ENCODE measurements around the gene ATXN7L1.

Gene ATXN7L1

GRCh38 chr7:105666324-105666723, 210.1 kb downstream of the ATXN7L1 start:
- no peaks in the 10 kb centered on the region for H3K27me3 ChIP-seq (ENCODE audit: control insufficient read depth in 2 of 2, insufficient read depth in 2 of 2, low read length in 2 of 2)
- H3K36me3 ChIP-seq (ENCODE audit: control insufficient read depth in 2 of 2, insufficient read depth in 2 of 2, low read length in 2 of 2) = peaks cover 10 to 13% of the 10 kb centered on the region in 2 donors
- no peaks in the 10 kb centered on the region for H3K4me1 ChIP-seq (ENCODE audit: control insufficient read depth in 2 of 2, insufficient read depth in 2 of 2, low read length in 2 of 2)
- H3K4me3 ChIP-seq (ENCODE audit: low read length in 2 of 2) = no peak overlapping the region
- H3K27ac ChIP-seq (ENCODE audit: low read depth in 2 of 2, low read length in 2 of 2) = no peak overlapping the region
- no peak overlapping the region for H3K9ac ChIP-seq (ENCODE audit: low read depth in 1 of 2, low read length in 2 of 2)
- H3K9me3 ChIP-seq (ENCODE audit: control insufficient read depth in 2 of 2, low read length in 2 of 2) = no peaks in the 10 kb centered on the region

- Histone ChIP-seq H3K9ac (ENCODE audit: low read depth in 1 of 2, low read length in 2 of 2) (no peak overlapping the region), H3K27me3 (ENCODE audit: control insufficient read depth in 2 of 2, insufficient read depth in 2 of 2, low read length in 2 of 2) (no peaks in the 10 kb centered on the region), H3K4me1 (ENCODE audit: control insufficient read depth in 2 of 2, insufficient read depth in 2 of 2, low read length in 2 of 2) (no peaks in the 10 kb centered on the region), H3K9me3 (ENCODE audit: control insufficient read depth in 2 of 2, low read length in 2 of 2) (no peaks in the 10 kb centered on the region), H3K4me3 (ENCODE audit: low read length in 2 of 2) (no peak overlapping the region), H3K27ac (ENCODE audit: low read depth in 2 of 2, low read length in 2 of 2) (no peak overlapping the region), H3K36me3 (ENCODE audit: control insufficient read depth in 2 of 2, insufficient read depth in 2 of 2, low read length in 2 of 2) (peaks cover 14 to 15% of the 10 kb centered on the region in 2 donors)
Observed at GRCh38 chr7:105665684-105666083, 210.7 kb downstream of the ATXN7L1 start.

- no peaks in the 10 kb centered on the region for H3K27me3 ChIP-seq (ENCODE audit: control insufficient read depth in 2 of 2, insufficient read depth in 2 of 2, low read length in 2 of 2)
- H3K36me3 ChIP-seq (ENCODE audit: control insufficient read depth in 2 of 2, insufficient read depth in 2 of 2, low read length in 2 of 2) = peaks cover 14 to 15% of the 10 kb centered on the region in 2 donors
- H3K4me1 ChIP-seq (ENCODE audit: control insufficient read depth in 2 of 2, insufficient read depth in 2 of 2, low read length in 2 of 2) = no peaks in the 10 kb centered on the region
- no peak overlapping the region for H3K9ac ChIP-seq (ENCODE audit: low read depth in 1 of 2, low read length in 2 of 2)
- no peaks in the 10 kb centered on the region for H3K9me3 ChIP-seq (ENCODE audit: control insufficient read depth in 2 of 2, low read length in 2 of 2)
- no peak overlapping the region for H3K27ac ChIP-seq (ENCODE audit: low read depth in 2 of 2, low read length in 2 of 2)
- no peak overlapping the region for H3K4me3 ChIP-seq (ENCODE audit: low read length in 2 of 2)
Observed at GRCh38 chr7:105664816-105665525, 211.4 kb downstream of the ATXN7L1 start.

GRCh38 chr7:105662998-105663397, 213.4 kb downstream of the ATXN7L1 start:
- peaks cover 15 to 17% of the 10 kb centered on the region in 2 donors for H3K36me3 ChIP-seq (ENCODE audit: control insufficient read depth in 2 of 2, insufficient read depth in 2 of 2, low read length in 2 of 2)
- H3K9ac ChIP-seq (ENCODE audit: low read depth in 1 of 2, low read length in 2 of 2) = no peak overlapping the region
- H3K9me3 ChIP-seq (ENCODE audit: control insufficient read depth in 2 of 2, low read length in 2 of 2) = no peaks in the 10 kb centered on the region
- H3K4me1 ChIP-seq (ENCODE audit: control insufficient read depth in 2 of 2, insufficient read depth in 2 of 2, low read length in 2 of 2) = no peaks in the 10 kb centered on the region
- no peak overlapping the region for H3K27ac ChIP-seq (ENCODE audit: low read depth in 2 of 2, low read length in 2 of 2)
- no peak overlapping the region for H3K4me3 ChIP-seq (ENCODE audit: low read length in 2 of 2)
- H3K27me3 ChIP-seq (ENCODE audit: control insufficient read depth in 2 of 2, insufficient read depth in 2 of 2, low read length in 2 of 2) = no peaks in the 10 kb centered on the region

GRCh38 chr7:105661625-105662024, 214.8 kb downstream of the ATXN7L1 start:
- Histone ChIP-seq H3K4me1 (ENCODE audit: control insufficient read depth in 2 of 2, insufficient read depth in 2 of 2, low read length in 2 of 2) (no peaks in the 10 kb centered on the region), H3K27me3 (ENCODE audit: control insufficient read depth in 2 of 2, insufficient read depth in 2 of 2, low read length in 2 of 2) (no peaks in the 10 kb centered on the region), H3K9me3 (ENCODE audit: control insufficient read depth in 2 of 2, low read length in 2 of 2) (no peaks in the 10 kb centered on the region), H3K4me3 (ENCODE audit: low read length in 2 of 2) (no peak overlapping the region), H3K9ac (ENCODE audit: low read depth in 1 of 2, low read length in 2 of 2) (no peak overlapping the region), H3K27ac (ENCODE audit: low read depth in 2 of 2, low read length in 2 of 2) (no peak overlapping the region), H3K36me3 (ENCODE audit: control insufficient read depth in 2 of 2, insufficient read depth in 2 of 2, low read length in 2 of 2) (peaks cover 15 to 17% of the 10 kb centered on the region in 2 donors)

- Histone ChIP-seq H3K36me3 (ENCODE audit: control insufficient read depth in 2 of 2, insufficient read depth in 2 of 2, low read length in 2 of 2) (peaks cover 5 to 8% of the 10 kb centered on the region in 2 donors), H3K27ac (ENCODE audit: low read depth in 2 of 2, low read length in 2 of 2) (no peak overlapping the region), H3K9me3 (ENCODE audit: control insufficient read depth in 2 of 2, low read length in 2 of 2) (no peaks in the 10 kb centered on the region)
Observed at GRCh38 chr7:105656922-105657521, 219.4 kb downstream of the ATXN7L1 start.

GRCh38 chr7:105655500-105656380, 220.7 kb downstream of the ATXN7L1 start:
- Histone ChIP-seq H3K4me1 (ENCODE audit: control insufficient read depth in 2 of 2, insufficient read depth in 2 of 2, low read length in 2 of 2) (peaks cover 0 to 2% of the 10 kb centered on the region in 2 donors), H3K9me3 (ENCODE audit: control insufficient read depth in 2 of 2, low read length in 2 of 2) (no peaks in the 10 kb centered on the region), H3K36me3 (ENCODE audit: control insufficient read depth in 2 of 2, insufficient read depth in 2 of 2, low read length in 2 of 2) (peaks cover 3 to 8% of the 10 kb centered on the region in 2 donors), H3K9ac (ENCODE audit: low read depth in 1 of 2, low read length in 2 of 2) (no peak overlapping the region), H3K27me3 (ENCODE audit: control insufficient read depth in 2 of 2, insufficient read depth in 2 of 2, low read length in 2 of 2) (no peaks in the 10 kb centered on the region), H3K27ac (ENCODE audit: low read depth in 2 of 2, low read length in 2 of 2) (no peak overlapping the region), H3K4me3 (ENCODE audit: low read length in 2 of 2) (no peak overlapping the region)

More at GRCh38 chr7:105656922-105657521, 219.4 kb downstream of the ATXN7L1 start:
- Histone ChIP-seq H3K4me1 (ENCODE audit: control insufficient read depth in 2 of 2, insufficient read depth in 2 of 2, low read length in 2 of 2) (peaks cover 0 to 2% of the 10 kb centered on the region in 2 donors), H3K9ac (ENCODE audit: low read depth in 1 of 2, low read length in 2 of 2) (no peak overlapping the region), H3K4me3 (ENCODE audit: low read length in 2 of 2) (no peak overlapping the region), H3K27me3 (ENCODE audit: control insufficient read depth in 2 of 2, insufficient read depth in 2 of 2, low read length in 2 of 2) (no peaks in the 10 kb centered on the region)

GRCh38 chr7:105655067-105655466, 221.3 kb downstream of the ATXN7L1 start:
- H3K4me3 ChIP-seq (ENCODE audit: low read length in 2 of 2) = no peak overlapping the region
- H3K4me1 ChIP-seq (ENCODE audit: control insufficient read depth in 2 of 2, insufficient read depth in 2 of 2, low read length in 2 of 2) = peaks cover 0 to 2% of the 10 kb centered on the region in 2 donors
- H3K36me3 ChIP-seq (ENCODE audit: control insufficient read depth in 2 of 2, insufficient read depth in 2 of 2, low read length in 2 of 2) = peaks cover 3 to 8% of the 10 kb centered on the region in 2 donors
- H3K9ac ChIP-seq (ENCODE audit: low read depth in 1 of 2, low read length in 2 of 2) = no peak overlapping the region
- H3K9me3 ChIP-seq (ENCODE audit: control insufficient read depth in 2 of 2, low read length in 2 of 2) = no peaks in the 10 kb centered on the region
- H3K27me3 ChIP-seq (ENCODE audit: control insufficient read depth in 2 of 2, insufficient read depth in 2 of 2, low read length in 2 of 2) = no peaks in the 10 kb centered on the region
- no peak overlapping the region for H3K27ac ChIP-seq (ENCODE audit: low read depth in 2 of 2, low read length in 2 of 2)

- Histone ChIP-seq H3K36me3 (ENCODE audit: control insufficient read depth in 2 of 2, insufficient read depth in 2 of 2, low read length in 2 of 2) (peaks cover 3 to 8% of the 10 kb centered on the region in 2 donors), H3K9ac (ENCODE audit: low read depth in 1 of 2, low read length in 2 of 2) (no peak overlapping the region), H3K4me3 (ENCODE audit: low read length in 2 of 2) (no peak overlapping the region), H3K27ac (ENCODE audit: low read depth in 2 of 2, low read length in 2 of 2) (no peak overlapping the region), H3K4me1 (ENCODE audit: control insufficient read depth in 2 of 2, insufficient read depth in 2 of 2, low read length in 2 of 2) (peaks cover 0 to 2% of the 10 kb centered on the region in 2 donors), H3K27me3 (ENCODE audit: control insufficient read depth in 2 of 2, insufficient read depth in 2 of 2, low read length in 2 of 2) (no peaks in the 10 kb centered on the region), H3K9me3 (ENCODE audit: control insufficient read depth in 2 of 2, low read length in 2 of 2) (no peaks in the 10 kb centered on the region)
Observed at GRCh38 chr7:105654095-105654686, 222.2 kb downstream of the ATXN7L1 start.
